Colonic mucosa (tissue), 4 donors: ENCODE measurements around the gene ESPNL. TPM values are rescaled to one million over a fixed set of nuclear protein-coding genes. Genes with fewer than 3 reads are reported as not detected.

ENCODE experiments used
- DNase-seq: peaks from one replicate; pipeline ENCODE4 v3.0.0-alpha.2; 2020
- H3K27ac ChIP-seq: fragments of 200-600 bp; one replicate; pipeline ENCODE4 v1.8.0; 2021
- H3K27me3 ChIP-seq: fragments of 200-600 bp; one replicate; pipeline ENCODE4 v1.8.0; 2021
- H3K36me3 ChIP-seq: fragments of 200-600 bp; one replicate; pipeline ENCODE4 v1.8.0; 2021
- H3K4me1 ChIP-seq: fragments of 200-600 bp; one replicate; pipeline ENCODE4 v1.8.0; 2021; ENCODE audit warnings: mild to moderate bottlenecking
- H3K4me3 ChIP-seq: fragments of 200-600 bp; one replicate; pipeline ENCODE4 v1.8.0; 2021
- H3K9ac ChIP-seq, 2 donors: one replicate each; pipeline ENCODE4 v1.7.0; 2013; ENCODE audit warnings: control low read depth in 2 of 2, low read depth in 2 of 2, low read length in 2 of 2
- H3K9me3 ChIP-seq: fragments of 200-600 bp; one replicate; pipeline ENCODE4 v1.8.0; 2021
- CTCF ChIP-seq: fragments of 200-600 bp; IDR thresholded peaks from one replicate; pipeline ENCODE4 v1.8.0; 2022; ENCODE audit warnings: antibody characterized with exemption, mild to moderate bottlenecking
- intact Hi-C: fragments of 100-400 bp; cut with DNase I; formaldehyde crosslinking; loops from one replicate; pipeline ENCODE4 v1.14.1; 2022
- total RNA-seq, 2 donors: library from RNA; stranded (reverse); fragmentation: NEBNext Ultra II Directional in 1 of 2; extraction: Animal tissue kit (Norgen Biotek cat#: 25700) in 1 of 2; gene quantifications; one replicate each; pipeline ENCODE4 v1.2.1, GENCODE V29; 2021
- donor health status: healthy.
- donor health status: DM: no; HTN: no; CAD: no.
- donor health status: DM: no; HTN: no; CAD: no.

ESPNL gene
- total RNA-seq, 2 donors from 2014 or later: 0.08 to 0.12 TPM

- Histone ChIP-seq H3K9ac (no peak overlapping the region), H3K27me3 (peaks cover 9% of the 10 kb centered on the region), H3K4me1 (no peaks in the 10 kb centered on the region), H3K36me3 (no peaks in the 10 kb centered on the region), H3K4me3 (no peak overlapping the region), H3K27ac (no peak overlapping the region), H3K9me3 (no peaks in the 10 kb centered on the region)
- intact Hi-C loops: no loop called here
- no peak for TF ChIP-seq CTCF
- DNase-seq: no peak
Observed at GRCh38 chr2:238123991-238124470, 23.9 kb downstream of the ESPNL start.

GRCh38 chr2:238124488-238125126, 24.5 kb downstream of the ESPNL start:
- DNase-seq: no peak

DNA sequence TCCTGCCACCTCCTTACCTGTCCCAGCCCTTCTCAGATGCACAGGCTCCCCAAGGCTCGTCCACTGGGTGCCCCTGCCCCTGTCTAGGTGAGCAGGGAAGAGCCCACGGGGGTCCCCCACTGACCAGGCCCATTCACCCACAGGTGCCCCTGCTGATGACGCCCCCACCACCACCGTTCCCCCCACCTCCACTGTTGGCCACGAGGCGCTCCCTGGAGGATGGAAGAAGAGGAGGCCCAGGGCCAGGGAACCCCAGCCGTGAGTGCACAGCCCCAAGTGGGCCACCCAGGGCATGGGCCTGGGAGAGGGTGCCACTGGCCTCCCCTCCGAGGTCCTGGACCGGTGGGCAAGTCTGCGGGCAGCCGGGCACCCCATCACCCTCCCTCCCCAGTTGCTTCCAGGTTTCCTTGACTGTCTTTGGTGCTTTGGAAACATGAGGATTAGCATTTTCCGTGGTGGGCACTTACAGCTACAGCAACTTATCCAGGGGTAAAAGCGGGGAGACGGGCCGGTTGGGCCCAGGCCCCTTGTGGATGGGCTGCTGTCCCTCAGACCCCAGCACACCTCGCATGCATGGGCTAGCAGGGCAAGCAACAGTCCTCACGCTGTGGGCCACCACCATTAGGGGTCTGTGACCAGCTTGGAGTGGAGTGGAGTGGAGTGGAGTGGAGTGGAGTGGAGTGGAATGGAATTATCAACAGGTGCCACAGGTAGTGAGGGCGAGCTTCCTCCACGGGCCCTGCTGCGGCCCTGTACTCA, 25.2 kb downstream of the ESPNL start:
- DNase-seq: no peak
- TF ChIP-seq CTCF: no peak
- no peaks in the 10 kb centered on the region for H3K4me1 ChIP-seq
- intact Hi-C loops: no loop called here
- H3K4me3 ChIP-seq: no peak overlapping the region
- H3K36me3 ChIP-seq: no peaks in the 10 kb centered on the region
- no peak overlapping the region for H3K27ac ChIP-seq
- no peak overlapping the region for H3K9ac ChIP-seq
- no peaks in the 10 kb centered on the region for H3K9me3 ChIP-seq
- H3K27me3 ChIP-seq: peaks cover 6% of the 10 kb centered on the region

More at GRCh38 chr2:238124488-238125126, 24.5 kb downstream of the ESPNL start:
- Histone ChIP-seq H3K4me1 (no peaks in the 10 kb centered on the region), H3K9me3 (no peaks in the 10 kb centered on the region), H3K36me3 (no peaks in the 10 kb centered on the region), H3K9ac (no peak overlapping the region), H3K4me3 (no peak overlapping the region), H3K27ac (no peak overlapping the region), H3K27me3 (peaks cover 9% of the 10 kb centered on the region)
- TF ChIP-seq CTCF: no peak
- intact Hi-C loops: no loop called here

DNA sequence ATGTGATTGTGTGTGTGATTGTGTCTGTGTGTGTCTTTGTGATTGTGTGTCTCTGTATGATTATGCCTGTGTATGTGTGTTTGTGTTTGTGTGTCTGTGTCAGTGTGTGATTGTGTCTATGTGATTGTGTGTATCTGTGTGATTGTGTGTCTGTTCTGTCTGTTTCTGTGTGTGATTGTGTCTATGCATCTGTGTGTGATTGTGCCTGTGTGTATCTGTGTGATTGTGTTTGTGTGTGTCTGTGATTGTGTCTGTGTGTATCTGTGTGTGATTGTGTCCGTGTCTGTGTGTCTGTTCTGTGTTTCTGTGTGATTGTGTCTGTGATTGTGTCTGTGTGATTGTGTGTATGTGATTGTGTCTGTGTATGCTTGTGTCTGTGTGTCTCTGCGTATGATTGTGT, 26.2 kb downstream of the ESPNL start:
- no peak overlapping the region for H3K4me3 ChIP-seq
- no peaks in the 10 kb centered on the region for H3K9me3 ChIP-seq
- no peak overlapping the region for H3K27ac ChIP-seq
- no peak for DNase-seq
- H3K9ac ChIP-seq: no peak overlapping the region
- H3K27me3 ChIP-seq: no peaks in the 10 kb centered on the region
- H3K36me3 ChIP-seq: no peaks in the 10 kb centered on the region
- H3K4me1 ChIP-seq: no peaks in the 10 kb centered on the region
- intact Hi-C loops: no loop called here
- TF ChIP-seq CTCF: no peak

DNA sequence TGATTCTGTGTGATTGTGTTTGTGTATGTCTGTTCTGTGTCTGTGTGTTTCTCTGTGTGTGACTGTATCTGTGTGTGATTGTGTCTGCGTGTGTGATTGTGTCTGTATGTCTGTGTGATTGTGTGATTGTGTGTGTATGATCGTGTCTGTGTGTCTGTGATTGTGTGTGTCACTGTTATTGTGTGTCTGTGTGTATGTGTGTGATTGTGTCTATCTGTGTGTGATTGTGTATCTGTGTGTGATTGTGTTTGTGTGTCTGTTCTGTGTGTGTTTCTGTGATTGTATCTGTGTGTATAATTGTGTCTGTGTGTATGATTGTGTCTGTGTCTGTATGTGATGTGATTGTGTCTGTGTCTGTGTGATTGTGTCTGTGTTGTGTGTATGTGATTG, 26.6 kb downstream of the ESPNL start:
- intact Hi-C loops: no loop called here
- Histone ChIP-seq H3K9ac (no peak overlapping the region), H3K4me1 (no peaks in the 10 kb centered on the region), H3K9me3 (no peaks in the 10 kb centered on the region), H3K27me3 (no peaks in the 10 kb centered on the region), H3K27ac (no peak overlapping the region), H3K36me3 (no peaks in the 10 kb centered on the region), H3K4me3 (no peak overlapping the region)
- TF ChIP-seq CTCF: no peak
- DNase-seq: no peak
